GM19238 (cell line): ENCODE data around the gene SPAST.
"Not testable (repeated sequence)": the region's sequence is repeated elsewhere in the genome, so short reads cannot be mapped to it uniquely, and the experiment has no call there.

ENCODE experiments used
- DNase-seq: peaks from one replicate; pipeline ENCODE4 v3.0.0; 2011; ENCODE audit warnings: low spot score; ENCODE audit not compliant: insufficient read length

Gene SPAST

DNA sequence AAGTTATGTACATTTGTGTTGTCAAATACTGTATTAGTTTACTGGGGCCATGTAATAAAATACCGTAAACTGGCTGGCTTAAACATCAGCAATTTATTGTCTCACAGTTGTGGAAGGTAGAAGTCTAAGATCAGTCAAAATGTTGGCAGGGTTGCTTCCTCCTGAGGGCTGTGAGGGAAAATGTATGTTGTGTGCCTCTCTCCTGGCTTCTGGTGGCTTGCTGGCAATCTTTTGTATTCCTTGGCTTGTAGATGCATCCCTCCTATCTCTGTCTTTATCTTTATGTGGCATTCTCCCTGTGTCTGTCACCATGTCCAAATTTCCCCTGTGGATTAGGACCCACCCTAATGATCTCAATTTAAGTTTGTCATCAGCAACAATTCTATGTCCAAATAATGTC lies 65.3 kb downstream of the SPAST start:
- DNase-seq = no peak

DNA sequence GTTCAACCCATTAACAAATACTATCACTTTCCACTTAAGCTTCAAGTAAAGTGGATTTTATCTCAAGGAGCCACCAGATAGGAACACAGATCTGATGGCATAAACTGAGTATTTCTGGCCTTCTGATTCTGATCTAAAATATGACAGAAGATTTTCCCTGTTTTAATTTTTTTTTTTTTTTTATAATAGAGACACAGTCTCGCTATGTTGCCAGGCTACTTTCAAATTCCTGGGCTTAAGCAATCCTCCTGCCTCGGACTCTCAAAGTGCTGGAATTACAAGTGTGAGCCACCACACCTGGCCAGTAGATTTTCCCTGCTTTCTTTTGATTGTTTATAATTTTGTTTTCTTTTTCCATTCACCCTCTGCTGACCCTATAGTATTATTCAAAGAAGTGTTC lies 65.7 kb downstream of the SPAST start:
- DNase-seq = no peak

DNA sequence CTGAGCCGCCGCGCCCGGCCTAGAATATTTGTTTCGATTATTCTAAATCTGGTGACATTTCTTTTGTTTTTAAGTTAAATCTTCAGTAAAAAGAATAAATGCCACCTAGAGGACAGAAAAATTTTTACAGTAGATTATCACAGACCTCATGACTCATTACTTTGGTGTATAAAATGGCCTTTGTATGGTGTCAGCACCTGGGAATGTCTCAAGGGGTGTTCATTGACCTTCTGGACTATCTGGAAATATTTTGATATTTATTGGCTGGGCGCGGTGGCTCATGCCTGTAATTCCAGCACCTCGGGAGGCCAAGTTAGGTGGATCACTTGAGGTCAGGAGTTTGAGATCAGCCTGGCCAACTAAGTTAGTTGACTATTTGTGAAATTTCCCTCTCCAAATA lies 72.1 kb downstream of the SPAST start:
- no peak for DNase-seq

GRCh38 chr2:32136097-32136496 lies 72.7 kb downstream of the SPAST start:
- no peak for DNase-seq

DNA sequence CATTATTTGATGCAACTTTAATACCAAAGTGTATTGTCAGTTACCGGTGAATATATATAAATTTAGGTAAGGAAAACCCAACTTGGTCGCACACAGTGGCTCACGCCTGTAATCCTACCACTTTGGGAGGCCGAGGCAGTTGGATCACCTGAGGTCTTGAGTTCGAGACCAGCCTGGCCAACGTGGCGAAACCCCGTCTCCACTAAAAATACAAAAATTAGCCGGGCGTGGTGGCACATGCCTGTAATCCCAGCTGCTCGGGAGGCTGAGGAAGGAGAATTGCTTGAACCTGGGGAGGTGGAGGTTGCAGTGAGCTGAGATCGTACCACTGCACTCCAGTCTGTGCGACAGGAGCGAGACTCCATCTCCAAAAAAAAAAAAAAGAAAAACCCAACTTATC lies 88.2 kb downstream of the SPAST start:
- not testable (repeated sequence) for DNase-seq

DNA sequence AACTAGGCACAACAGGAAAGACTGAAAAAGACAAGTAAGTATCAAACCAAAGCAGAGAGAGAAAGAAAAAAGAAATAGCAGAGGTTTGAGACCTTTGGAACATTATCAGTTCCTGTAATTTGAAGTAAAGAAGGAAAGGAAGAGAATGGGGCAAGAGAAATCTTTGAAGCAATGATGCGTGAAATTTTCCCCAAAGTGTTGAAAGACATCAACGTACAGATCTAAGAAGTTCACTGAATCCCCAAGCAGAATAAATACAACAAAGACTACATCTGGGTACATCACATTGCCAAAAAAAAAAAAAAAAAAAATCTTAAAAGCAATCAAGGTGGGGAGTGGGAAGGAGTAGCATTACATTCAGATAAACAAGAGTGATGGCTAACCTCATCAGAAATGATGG lies 96.3 kb downstream of the SPAST start:
- no peak for DNase-seq

GRCh38 chr2:32161296-32161695 lies 97.9 kb downstream of the SPAST start:
- no peak for DNase-seq

GRCh38 chr2:32164254-32164653 lies 100.9 kb downstream of the SPAST start:
- DNase-seq = not testable (repeated sequence)

DNA sequence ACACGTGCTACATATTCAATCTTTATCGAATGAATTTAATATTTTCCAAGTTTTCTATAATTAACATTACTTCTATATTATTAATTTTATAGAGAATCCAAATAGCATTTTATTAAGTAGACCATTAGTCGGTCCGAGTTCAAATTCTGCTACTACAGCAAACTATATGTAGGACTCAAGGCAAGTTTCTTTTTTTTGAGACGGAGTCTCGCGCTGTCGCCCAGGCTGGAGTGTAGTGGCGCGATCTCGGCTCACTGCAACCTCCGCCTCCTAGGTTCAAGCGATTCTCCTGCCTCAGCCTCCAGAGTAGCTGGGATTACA lies 101.6 kb downstream of the SPAST start:
- not testable (repeated sequence) for DNase-seq

DNA sequence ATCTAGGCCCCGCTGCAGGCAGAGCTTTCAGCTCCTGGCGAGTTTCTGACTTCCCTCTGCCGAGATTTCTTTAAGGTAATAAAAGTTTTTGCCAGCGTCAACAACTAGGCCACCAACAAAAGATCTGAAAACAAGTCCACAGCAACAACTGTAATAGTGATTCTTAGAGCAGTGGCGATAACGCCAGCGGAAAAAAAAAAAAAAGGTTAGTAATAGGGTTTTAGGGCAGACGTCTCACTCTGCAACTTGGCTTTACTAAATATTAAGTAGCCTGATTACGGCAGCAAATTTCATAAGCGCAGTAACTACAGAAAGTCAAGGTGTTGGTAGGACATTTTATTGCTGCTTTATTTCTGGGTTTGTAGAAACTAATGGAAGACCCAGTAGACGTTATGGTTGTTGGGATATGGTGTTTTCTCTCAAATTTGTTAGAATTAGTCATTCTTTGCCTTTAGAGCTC lies 102.8 kb downstream of the SPAST start:
- DNase-seq = no peak

GRCh38 chr2:32168513-32168912 lies 105.2 kb downstream of the SPAST start:
- no peak for DNase-seq

DNA sequence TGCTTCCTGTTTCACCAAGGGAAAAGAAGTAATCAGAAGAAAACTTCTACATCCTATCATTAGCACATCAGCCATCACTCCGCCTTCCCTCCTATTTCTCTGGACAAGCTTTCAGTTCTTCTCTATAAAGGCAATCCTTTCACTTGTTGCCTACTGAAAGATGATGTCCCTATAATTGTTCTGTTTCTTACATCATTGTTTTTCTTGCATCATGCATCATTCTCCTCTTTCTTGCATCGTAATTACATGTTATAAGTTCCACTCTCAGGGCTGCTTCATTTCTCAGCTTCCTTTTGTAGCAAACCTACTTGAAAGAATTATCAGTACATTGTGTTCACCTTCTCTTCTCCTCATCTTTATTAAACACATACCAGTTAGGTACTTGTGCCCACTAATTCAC lies 109.5 kb downstream of the SPAST start:
- no peak for DNase-seq

DNA sequence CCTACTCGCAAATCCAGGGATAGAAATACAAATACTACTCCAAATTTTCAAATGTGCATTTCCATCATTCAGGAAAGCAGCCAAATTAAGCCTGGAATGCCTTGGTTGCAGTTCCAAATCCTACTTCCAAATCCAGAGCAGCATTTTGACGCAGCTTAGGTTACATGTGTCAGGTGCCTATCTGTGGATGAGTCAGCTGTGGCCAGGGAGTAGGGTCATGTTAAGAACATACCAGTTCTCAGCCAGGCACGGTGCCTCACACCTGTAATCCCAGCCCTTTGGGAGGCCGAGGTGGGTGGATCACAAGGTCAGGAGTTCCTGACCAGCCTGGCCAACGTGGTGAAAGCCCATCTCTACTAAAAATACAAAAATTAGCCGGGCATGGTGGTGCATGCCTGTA lies 119.3 kb downstream of the SPAST start:
- no peak for DNase-seq

GRCh38 chr2:32189011-32189410 lies 125.7 kb downstream of the SPAST start:
- no peak for DNase-seq

GRCh38 chr2:32192418-32192817 lies 129.1 kb downstream of the SPAST start:
- DNase-seq = no peak

DNA sequence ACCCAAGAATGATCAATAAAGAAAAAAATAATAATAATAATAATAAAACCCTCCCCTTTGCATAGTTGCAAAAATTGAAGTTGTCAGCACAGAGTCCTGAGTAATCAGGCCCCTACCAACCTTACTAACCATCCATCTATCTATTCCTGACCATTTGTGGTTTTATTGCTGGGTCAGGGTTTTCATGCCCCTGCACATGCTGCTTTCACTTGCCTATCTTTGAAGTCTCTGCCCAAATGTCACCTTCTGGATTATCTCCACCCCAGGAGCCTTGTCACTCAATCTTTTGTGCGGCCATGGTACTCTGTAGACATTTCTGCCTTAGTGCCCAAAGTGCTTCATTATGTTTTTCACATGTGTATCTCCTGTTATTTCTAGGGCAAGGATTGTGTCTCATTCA lies 137.5 kb downstream of the SPAST start:
- no peak for DNase-seq

DNA sequence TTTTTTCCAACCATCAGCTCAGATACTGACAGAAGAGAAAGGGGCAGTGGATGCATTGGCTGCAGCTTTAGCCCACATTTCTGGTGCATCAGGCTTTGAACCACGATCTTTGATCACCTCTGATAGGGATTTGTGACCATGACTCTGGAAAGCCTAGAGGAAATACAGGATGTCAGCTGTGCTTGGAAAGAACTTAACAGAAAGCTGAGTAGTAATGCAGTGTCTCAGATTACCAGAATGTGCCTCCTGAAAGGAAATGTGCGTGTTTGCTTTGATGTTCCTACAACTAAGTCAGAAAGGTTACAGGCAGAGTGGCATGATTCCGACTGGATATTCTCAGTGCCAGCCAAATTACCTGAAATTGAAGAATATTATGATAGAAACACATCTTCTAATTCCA lies 140.1 kb downstream of the SPAST start:
- DNase-seq = not testable (repeated sequence)
